Vagina (tissue), 2 donors: Measurements from ENCODE around the gene DLG2. TPM values are rescaled to one million over a fixed set of nuclear protein-coding genes. Genes with fewer than 3 reads are reported as not detected.

Source experiments
- DNase-seq, 2 donors: peaks; one replicate each; pipeline ENCODE4 v3.0.0-alpha.2; 2017; ENCODE audit errors: extremely low spot score in 2 of 2
- H3K27ac ChIP-seq: fragments of 200-600 bp; sonication (generic); one replicate; pipeline ENCODE4 v1.5.1; 2019
- H3K27me3 ChIP-seq: fragments of 200-600 bp; sonication (generic); one replicate; pipeline ENCODE4 v1.5.1; 2019
- H3K36me3 ChIP-seq, 2 donors: fragments of 200-600 bp; sonication (generic); one replicate each; pipeline ENCODE4 v1.5.1; 2017 to 2019
- H3K4me1 ChIP-seq: fragments of 200-600 bp; sonication (generic); one replicate; pipeline ENCODE4 v1.5.1; 2019
- H3K4me3 ChIP-seq, 2 donors: fragments of 200-600 bp; sonication (generic); 1 replicate in 1 of 2; 2 replicates in 1 of 2; pipeline ENCODE4 v1.5.1; 2016 to 2019
- H3K9me3 ChIP-seq: fragments of 200-600 bp; sonication (generic); one replicate; pipeline ENCODE4 v1.5.1; 2019
- POLR2A ChIP-seq, 2 donors: fragments of 450-650 bp; IDR thresholded peaks; one replicate each; pipeline ENCODE4 v1.6.1; 2017; ENCODE audit warnings: antibody characterized with exemption in 2 of 2, mild to moderate bottlenecking in 2 of 2, moderate library complexity in 2 of 2
- POLR2AphosphoS5 ChIP-seq, 2 donors: sonication (generic); formaldehyde crosslinking; IDR thresholded peaks; one replicate each; pipeline ENCODE4 v1.9.0; 2017; ENCODE audit warnings: antibody characterized with exemption in 2 of 2, mild to moderate bottlenecking in 2 of 2, low read depth in 1 of 2; ENCODE audit not compliant: insufficient read depth in 1 of 2
- intact Hi-C: fragments of 100-400 bp; cut with DNase I; formaldehyde crosslinking; loops from one replicate; pipeline ENCODE4 v1.15.1; 2023
- total RNA-seq: library from RNA; depleted of rRNA; stranded (reverse); fragments of >200 nt; gene quantifications from one replicate; pipeline ENCODE4 v1.2.3, GENCODE V29; 2016
- TF ChIP-seq, protein P1 (sequence below), 3 experiments: fragments of 450-650 bp in 2 of 3; fragments of 200-600 bp in 1 of 3; sonication (generic) in 1 of 3; IDR thresholded peaks; one replicate each; pipeline ENCODE4 v1.5.1; 2017 to 2019; ENCODE audit warnings: antibody characterized with exemption in 3 of 3, mild to moderate bottlenecking in 2 of 3, moderate library complexity in 2 of 3

The DLG2 gene
- total RNA-seq, 1 donor from 2014 or later: 10.1 TPM

- H3K27me3 ChIP-seq: no peaks in the 10 kb centered on the region
- DNase-seq: no peak
- TF ChIP-seq POLR2AphosphoS5 (IDR thresholded peaks at IDR 0.05; ENCODE audit: insufficient read depth in 1 of 2, low read depth in 1 of 2) (no peak), POLR2A (IDR thresholded peaks at IDR 0.05) (no peak)
- TF ChIP-seq, protein P1, sequence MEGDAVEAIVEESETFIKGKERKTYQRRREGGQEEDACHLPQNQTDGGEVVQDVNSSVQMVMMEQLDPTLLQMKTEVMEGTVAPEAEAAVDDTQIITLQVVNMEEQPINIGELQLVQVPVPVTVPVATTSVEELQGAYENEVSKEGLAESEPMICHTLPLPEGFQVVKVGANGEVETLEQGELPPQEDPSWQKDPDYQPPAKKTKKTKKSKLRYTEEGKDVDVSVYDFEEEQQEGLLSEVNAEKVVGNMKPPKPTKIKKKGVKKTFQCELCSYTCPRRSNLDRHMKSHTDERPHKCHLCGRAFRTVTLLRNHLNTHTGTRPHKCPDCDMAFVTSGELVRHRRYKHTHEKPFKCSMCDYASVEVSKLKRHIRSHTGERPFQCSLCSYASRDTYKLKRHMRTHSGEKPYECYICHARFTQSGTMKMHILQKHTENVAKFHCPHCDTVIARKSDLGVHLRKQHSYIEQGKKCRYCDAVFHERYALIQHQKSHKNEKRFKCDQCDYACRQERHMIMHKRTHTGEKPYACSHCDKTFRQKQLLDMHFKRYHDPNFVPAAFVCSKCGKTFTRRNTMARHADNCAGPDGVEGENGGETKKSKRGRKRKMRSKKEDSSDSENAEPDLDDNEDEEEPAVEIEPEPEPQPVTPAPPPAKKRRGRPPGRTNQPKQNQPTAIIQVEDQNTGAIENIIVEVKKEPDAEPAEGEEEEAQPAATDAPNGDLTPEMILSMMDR (IDR thresholded peaks at IDR 0.05): no peak
- H3K4me1 ChIP-seq: no peaks in the 10 kb centered on the region
- intact Hi-C loops: no loop called here
- H3K4me3 ChIP-seq: no peak overlapping the region
- H3K9me3 ChIP-seq: no peaks in the 10 kb centered on the region
- H3K36me3 ChIP-seq: no peaks in the 10 kb centered on the region
- no peak overlapping the region for H3K27ac ChIP-seq
Measured at GRCh38 chr11:84358034-84358433, 1269.1 kb downstream of the DLG2 start.

GRCh38 chr11:84355911-84356310 is 1271.2 kb downstream of the DLG2 start:
- Histone ChIP-seq H3K27ac (no peak overlapping the region), H3K4me3 (no peak overlapping the region), H3K36me3 (no peaks in the 10 kb centered on the region), H3K9me3 (no peaks in the 10 kb centered on the region), H3K27me3 (no peaks in the 10 kb centered on the region), H3K4me1 (no peaks in the 10 kb centered on the region)
- intact Hi-C loops: no loop called here
- DNase-seq: no peak
- TF ChIP-seq POLR2A (IDR thresholded peaks at IDR 0.05) (no peak), POLR2AphosphoS5 (IDR thresholded peaks at IDR 0.05; ENCODE audit: insufficient read depth in 1 of 2, low read depth in 1 of 2) (no peak)
- TF ChIP-seq, protein P1 (IDR thresholded peaks at IDR 0.05): no peak

DNA sequence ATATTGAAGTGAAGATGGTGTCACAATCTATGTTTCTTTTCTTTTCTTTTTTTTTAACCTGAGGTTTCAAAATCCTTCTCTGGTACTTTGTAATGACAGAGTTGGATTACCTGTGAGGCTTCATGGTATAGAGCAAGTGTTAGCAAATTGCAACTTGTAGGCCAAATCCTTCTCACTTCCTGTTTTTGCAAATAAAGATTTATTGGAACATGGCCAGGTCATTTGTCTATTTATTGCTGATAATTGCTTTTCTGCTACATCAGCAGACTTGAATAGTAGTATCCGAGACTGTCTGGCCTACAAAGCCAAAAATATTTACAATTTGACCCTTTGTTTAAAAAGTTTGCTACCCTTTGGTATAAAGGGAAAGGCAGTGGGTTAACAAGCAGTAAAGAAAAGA is 1281.5 kb downstream of the DLG2 start:
- H3K27me3 ChIP-seq: no peaks in the 10 kb centered on the region
- no peaks in the 10 kb centered on the region for H3K36me3 ChIP-seq
- H3K4me1 ChIP-seq: no peaks in the 10 kb centered on the region
- H3K27ac ChIP-seq: no peak overlapping the region
- no peak for DNase-seq
- intact Hi-C loops: no loop called here
- H3K9me3 ChIP-seq: no peaks in the 10 kb centered on the region
- no peak for TF ChIP-seq POLR2A (IDR thresholded peaks at IDR 0.05)
- TF ChIP-seq, protein P1 (IDR thresholded peaks at IDR 0.05): no peak
- no peak for TF ChIP-seq POLR2AphosphoS5 (IDR thresholded peaks at IDR 0.05; ENCODE audit: insufficient read depth in 1 of 2, low read depth in 1 of 2)
- no peak overlapping the region for H3K4me3 ChIP-seq

GRCh38 chr11:84345027-84345426 is 1282.1 kb downstream of the DLG2 start:
- Histone ChIP-seq H3K27ac (no peak overlapping the region), H3K36me3 (no peaks in the 10 kb centered on the region), H3K9me3 (no peaks in the 10 kb centered on the region), H3K27me3 (no peaks in the 10 kb centered on the region), H3K4me3 (no peak overlapping the region), H3K4me1 (no peaks in the 10 kb centered on the region)
- no peak for DNase-seq
- intact Hi-C loops: no loop called here
- TF ChIP-seq POLR2AphosphoS5 (IDR thresholded peaks at IDR 0.05; ENCODE audit: insufficient read depth in 1 of 2, low read depth in 1 of 2): no peak
- TF ChIP-seq, protein P1 (IDR thresholded peaks at IDR 0.05): no peak
- no peak for TF ChIP-seq POLR2A (IDR thresholded peaks at IDR 0.05)

GRCh38 chr11:84339796-84340195 is 1287.3 kb downstream of the DLG2 start:
- TF ChIP-seq POLR2AphosphoS5 (IDR thresholded peaks at IDR 0.05; ENCODE audit: insufficient read depth in 1 of 2, low read depth in 1 of 2): no peak
- TF ChIP-seq, protein P1 (IDR thresholded peaks at IDR 0.05): no peak
- no peak for TF ChIP-seq POLR2A (IDR thresholded peaks at IDR 0.05)
- Histone ChIP-seq H3K9me3 (no peaks in the 10 kb centered on the region), H3K27ac (no peak overlapping the region), H3K27me3 (no peaks in the 10 kb centered on the region), H3K4me1 (no peaks in the 10 kb centered on the region), H3K4me3 (no peak overlapping the region), H3K36me3 (no peaks in the 10 kb centered on the region)
- no peak for DNase-seq
- intact Hi-C loops: no loop called here
